HG03139 (cell line): Measurements from ENCODE around the gene DRC7.

Experiments
- ATAC-seq: cut with Tn5 transposase; IDR thresholded peaks from one replicate; pipeline ENCODE4 v1.9.1; 2021; ENCODE audit not compliant: unreplicated experiment

Gene DRC7

DNA sequence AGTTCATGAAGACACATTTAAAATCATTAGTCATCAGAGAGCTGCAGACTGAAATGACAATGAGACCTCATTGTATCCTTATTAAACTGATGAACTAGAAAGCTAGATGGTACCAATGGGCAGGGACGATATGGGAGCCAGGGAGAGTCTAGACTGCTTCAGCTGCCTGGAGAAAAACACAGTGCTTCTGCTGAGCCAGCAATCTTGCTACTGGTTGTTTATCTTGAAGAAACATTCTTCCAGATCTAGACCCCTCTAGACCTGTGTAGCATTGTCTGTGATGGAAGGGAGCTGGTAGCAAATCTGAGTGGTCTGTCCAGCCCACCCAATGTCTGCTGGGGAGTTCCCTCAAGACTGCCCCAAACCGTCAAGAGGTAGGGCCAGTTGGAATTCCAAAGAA is 2.0 kb upstream of the DRC7 start:
- ATAC-seq = no peak

DNA sequence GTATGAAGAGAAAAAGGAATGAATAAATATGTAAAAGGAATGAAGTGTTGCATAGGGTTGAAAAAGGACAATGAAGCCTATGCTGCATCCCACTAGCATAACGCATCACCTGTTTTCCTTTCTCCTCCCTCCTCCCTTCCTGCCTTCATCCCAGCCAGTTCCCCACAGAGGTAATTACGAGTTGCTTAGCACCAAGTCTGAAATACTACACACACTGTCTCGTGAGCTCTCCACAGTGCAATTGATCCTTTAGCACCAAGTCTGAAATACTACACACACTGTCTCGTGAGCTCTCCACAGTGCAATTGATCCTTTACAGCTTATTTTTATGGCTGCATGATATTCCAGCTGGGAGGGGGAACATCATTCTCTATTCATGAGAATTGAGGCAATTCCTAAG is 1.1 kb upstream of the DRC7 start:
- ATAC-seq = no peak

DNA sequence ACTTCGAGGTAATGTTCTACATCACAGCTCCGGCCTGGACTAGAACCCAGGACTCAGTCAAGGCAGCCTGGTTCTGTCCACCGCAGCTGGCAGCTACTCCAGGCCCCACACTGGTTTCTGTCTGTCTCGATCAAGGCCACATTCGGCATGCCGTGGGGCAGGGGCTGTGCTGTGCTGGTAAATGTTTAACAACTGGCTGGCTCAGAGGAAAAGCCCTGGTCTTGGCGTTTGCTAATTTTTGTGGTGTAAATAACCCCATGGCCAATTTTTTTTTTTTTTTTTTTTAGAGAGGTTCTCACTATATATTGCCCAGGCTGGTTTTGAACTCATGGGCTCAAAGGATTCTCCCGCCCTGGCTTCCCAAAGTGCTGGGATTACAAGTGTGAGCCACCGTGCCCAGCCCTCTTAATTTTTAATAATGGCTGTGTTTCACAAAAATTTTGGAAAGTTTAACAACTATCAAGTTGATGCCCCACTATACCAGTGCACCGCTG is 328 bp upstream of the DRC7 start:
- no peak for ATAC-seq

DNA sequence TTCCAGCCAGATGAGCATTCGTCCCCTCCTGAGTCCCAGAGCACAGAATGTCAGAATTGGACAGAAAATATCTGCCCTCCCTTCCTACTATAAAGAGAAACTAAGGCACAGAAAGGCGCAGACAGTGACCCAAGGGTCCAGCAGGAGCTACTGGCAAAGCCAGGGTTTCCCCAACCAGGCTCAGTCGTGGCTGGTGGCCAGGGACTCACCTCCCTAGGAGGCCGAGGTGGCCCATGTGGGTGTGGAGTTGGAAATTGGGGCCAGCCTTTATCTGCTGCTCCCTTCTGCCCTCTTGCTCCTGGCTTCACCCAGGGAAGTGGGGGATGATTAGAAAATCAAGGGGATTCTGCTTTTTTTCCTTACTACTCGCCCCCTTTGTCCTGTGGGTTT is 1.1 kb downstream of the DRC7 start:
- no peak for ATAC-seq

DNA sequence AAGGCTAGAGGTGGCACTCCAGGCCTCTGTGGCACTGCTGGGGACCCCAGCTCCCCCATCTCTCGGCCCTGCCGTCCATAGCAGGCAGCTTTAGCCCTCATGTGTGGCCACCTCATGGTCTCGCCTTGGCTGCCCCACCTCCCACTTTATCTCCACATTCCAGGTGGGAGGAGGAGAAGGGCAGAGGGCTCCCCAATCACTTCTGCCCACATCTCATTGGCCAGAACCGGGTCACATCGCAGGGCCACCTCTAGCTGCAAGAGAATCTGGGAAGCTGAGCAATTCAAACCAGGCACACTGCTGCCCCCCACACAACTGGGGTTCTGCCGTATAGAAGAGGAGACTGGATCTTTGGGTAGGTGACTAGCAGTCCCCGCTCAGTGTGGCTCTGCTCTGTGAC is 1.6 kb downstream of the DRC7 start:
- ATAC-seq = no peak

DNA sequence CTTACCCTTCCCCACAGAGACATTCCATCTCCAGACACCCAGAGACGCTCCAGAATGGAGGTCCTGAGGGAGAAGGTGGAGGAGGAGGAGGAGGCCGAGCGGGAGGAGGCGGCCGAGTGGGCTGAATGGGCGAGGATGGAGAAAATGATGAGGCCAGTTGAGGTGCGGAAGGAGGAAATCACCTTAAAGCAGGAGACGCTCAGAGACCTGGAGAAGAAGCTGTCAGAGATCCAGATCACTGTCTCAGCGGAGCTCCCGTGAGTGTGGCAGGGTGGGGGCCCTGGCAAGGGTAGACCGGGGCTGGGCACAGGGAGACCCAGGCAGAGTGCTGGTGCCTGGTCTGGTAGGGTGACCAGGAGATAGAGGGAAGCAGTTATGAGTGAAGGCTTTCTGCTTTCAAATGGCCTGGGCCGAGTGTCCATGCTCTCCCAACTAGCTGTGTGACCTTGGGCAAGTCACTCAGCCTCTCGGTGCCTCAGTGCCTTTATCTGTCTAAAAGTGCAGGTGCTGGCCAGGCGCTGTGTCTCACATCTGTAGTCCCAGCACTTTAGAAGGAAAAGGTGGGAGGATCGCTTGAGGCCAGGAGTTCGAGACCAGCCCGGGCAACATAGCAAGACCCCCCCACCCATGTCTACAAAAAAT is 3.4 kb downstream of the DRC7 start:
- ATAC-seq = no peak

DNA sequence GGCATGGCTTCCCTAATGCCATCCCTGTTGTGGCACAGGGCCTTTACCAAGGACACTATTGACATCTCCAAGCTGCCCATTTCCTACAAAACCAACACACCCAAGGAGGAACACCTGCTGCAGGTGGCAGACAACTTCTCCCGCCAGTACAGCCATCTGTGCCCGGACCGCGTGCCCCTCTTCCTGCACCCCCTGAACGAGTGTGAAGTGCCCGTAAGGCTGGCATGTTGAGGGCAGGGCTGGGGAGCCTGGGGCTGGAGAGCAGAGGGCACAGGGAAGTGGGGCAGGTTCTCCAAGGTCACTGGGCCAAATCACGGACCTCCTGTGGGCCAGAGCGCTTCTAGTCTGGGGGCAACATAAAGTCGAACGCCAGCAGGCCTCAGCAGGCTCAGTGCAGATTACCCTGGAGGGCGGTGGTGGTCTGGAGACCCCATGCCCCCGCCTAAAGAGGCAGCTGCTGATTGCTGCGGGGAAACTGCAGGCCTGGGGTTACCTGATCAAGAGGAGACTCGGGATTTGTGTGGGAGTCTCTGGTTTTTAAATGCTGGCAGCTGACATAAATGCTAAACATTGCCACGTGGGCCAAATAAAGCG is 4.3 kb downstream of the DRC7 start:
- no peak for ATAC-seq

DNA sequence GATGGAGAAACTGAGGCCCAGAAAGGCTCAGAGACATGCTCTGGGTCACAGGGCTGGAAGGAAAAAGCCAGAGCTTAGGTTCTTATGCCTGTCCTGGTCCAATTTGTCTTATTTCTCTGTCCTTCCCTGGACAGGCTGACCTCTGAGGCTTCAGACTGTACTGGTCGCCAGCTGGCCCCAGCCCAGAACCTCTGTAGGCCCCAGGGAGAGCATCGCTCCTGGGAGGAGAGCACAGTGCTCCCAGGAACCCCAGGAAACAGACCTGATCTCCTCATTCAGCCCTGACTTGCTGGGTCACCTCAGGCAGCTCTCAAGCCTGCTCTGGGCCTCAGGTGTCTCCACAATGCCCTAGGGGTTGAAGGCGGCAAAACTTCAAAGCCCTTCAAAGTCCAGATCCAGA is 4.9 kb downstream of the DRC7 start:
- ATAC-seq = no peak

DNA sequence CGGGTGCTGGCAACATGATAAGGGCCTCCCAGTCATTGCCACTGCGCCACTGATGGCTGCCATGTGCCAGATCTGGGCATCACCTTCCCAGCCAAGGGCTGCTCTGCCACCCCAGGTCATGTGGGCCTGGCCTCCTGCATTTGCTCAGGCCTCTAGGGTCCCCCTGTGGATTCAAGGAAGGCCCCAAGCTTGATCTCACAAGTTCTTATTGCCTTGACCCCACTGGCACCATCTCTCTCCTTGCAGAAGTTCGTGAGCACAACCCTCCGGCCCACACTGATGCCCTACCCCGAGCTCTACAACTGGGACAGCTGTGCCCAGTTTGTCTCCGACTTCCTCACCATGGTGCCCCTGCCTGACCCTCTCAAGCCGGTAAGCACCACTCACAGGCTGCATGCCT is 5.3 kb downstream of the DRC7 start:
- no peak for ATAC-seq

DNA sequence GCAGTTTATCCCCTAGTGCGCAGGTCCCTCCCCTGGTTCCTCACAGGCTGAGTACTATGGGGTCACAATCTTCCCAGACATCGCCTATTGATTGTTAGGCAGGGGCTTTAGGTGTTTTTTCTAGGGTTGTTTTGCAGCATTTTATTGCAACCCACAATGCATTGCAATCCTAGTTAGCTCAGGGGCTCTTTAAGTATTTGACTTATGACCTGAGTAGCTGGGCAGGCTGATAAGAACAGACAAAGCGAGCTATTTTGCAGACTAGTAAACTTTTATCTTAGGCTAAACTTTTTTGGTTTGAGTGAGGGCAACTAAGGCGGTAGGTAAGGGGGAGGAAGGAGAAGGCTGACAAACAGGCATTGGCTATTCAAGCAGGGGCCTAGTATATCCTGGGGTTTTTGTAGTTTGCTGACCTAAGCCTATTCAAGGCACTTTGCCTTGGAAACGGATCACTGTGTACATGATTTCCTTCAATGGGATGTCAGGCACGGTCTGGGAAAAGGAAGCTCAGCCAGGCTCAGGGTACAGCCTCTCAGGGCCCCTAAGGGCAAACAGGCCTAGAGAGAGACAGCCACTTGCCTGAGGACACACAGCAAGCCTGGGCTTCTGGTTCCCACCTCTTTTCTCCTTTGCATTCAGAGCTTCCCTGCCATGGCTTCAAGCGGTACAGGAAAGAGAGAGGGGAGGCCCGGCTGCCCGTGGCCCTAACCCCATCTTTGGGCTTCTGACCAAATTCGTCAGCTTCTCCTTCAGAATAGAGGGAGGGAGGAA is 6.4 kb downstream of the DRC7 start:
- ATAC-seq = no peak

DNA sequence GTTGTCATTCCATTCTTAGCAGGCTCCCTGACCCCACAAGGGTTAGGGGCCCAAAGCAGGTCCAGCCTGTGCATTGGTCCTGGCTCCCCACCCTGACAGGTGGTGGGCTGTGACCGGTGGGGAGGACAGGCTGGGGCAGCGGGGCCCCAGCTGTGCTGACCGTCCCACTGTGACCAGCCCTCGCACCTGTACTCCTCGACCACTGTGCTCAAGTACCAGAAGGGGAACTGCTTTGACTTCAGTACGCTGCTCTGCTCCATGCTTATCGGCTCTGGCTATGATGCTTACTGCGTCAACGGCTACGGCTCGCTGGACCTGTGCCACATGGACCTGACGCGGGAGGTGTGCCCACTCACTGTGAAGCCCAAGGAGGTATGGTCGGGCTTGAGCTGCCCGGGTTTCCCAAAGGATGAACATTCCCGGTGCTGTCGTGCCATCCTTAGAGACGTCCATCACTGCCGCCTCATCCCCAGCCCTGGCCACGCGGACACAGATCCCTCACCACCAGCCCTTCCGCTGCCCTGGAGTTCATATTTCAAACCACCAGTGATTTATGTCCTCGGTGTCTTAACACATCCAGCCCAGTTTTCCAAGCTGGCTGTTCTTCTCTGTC is 7.3 kb downstream of the DRC7 start:
- ATAC-seq = no peak

DNA sequence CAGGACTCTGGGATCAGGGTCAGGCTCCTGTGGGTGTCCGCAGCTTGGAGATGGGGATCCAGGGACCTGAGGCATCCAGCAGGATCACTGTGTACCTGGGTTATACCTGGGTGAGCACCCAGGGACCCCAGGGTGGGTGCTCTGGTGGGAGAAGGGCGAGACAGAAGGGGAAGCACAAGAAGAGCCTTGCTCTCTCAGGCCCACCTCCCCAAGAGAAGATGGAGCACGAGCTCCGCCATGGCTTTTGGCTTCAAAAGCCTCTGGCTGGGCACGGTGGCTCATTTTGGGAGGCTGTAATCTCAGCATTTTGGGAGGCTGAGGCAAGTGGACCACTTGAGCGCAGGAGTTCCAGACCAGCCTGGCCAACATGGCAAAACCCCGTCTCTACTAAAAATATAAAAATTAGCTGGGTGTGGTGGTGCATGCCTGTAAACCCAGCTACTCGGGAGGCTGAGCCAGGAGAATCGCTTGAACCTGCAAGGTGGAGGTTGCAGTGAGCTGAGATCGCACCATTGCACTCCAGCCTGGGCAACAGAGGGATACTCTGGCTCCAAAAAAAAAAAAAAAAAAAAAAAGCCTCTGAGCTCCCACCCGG is 8.9 kb downstream of the DRC7 start:
- ATAC-seq = no peak

DNA sequence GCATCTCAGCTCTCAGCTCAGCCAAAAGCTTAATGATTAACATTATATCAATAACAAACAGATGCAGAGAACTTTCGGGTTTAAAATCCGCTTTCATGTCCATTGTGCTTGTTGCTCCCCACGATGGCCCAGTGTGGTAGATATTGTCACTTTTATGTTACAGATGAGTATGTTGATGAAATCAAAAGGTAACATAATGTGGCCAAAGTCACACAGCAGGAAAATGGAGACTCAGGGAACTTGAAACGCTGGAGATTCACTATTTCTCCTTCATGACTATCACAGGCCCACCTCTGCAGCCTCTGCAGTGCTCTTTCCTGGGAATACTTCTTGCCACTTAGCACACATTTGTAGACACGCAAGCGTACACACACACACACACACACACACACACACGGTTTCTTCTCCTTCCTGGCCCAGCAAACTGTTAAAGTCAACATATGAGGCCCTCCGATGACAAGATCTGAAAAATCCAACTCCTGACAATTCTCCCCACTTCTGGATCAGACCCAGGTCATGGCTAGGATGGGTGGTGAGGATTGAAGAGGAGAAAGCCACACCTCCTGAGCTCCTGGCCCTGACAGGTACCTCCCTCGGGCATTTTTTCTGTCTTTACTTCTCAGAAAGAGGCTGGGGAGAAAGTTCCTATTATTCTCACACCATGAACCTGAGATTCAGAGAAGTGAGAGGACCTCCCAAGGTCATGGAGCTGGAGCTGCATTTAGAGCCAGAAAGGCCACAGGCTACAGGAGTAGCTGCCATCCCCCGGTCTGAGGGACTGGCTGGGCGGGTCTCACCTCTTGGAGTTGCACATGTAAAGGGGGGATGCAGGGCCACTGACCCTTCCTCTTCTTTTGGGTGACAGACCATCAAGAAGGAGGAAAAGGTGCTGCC is 9.7 kb downstream of the DRC7 start:
- no peak for ATAC-seq

DNA sequence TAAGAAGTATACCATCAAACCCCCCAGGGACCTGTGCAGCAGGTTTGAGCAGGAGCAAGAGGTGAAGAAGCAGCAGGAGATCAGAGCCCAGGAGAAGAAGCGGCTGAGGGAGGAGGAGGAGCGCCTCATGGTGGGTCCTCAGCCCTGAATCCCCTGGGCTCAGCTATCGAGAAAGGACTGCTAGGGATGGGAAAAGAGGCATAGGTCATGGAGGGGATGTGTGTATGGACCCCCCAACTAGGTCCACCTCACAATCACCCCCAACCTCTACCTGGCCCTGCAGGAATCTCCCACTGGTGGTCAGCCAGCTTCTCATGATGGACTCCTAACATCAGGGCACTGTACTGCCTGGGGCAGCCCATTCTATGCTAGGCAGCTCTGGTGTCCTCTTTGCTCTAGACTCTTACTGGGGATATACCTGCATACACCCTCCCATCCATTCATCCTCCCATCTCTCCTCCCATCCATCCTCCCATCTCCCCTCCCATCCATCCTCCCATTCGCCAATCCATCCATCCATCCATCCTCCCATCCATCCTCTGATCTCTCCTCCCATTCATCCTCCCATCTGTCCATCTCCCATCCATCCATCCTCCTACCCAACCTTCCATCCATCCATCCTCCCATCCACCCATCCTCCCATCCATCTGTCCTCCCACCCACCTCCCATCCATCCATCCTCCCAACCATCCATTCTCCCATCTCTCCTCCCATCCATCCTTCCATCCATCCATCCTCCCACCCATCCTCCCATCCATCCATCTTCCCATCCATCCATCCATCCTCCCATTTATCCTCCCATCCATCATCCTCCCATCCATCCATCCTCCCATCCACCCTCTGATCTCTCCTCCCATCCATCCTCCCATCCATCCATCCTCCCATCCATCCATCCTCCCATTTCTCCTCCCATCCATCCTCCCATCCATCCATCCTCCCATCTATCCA is 10.6 kb downstream of the DRC7 start:
- no peak for ATAC-seq

DNA sequence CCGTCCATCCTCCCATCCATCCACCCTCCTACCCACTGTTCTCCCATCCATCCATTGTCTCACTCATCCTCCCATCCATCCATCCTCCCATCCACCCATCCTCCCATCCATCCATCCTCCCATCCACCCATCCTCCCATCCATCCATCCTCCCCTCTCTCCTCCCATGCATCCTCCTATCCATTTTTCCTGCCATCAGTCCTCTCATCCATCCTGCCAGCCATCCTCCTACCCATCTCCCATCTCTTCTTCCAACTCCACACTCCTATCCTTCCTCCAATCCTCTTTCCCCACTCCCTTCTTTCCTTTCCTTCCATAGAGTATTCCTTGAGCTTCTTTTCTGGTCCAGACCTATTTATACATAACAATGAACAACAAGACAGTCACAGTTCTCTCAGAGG is 12.1 kb downstream of the DRC7 start:
- ATAC-seq = no peak

DNA sequence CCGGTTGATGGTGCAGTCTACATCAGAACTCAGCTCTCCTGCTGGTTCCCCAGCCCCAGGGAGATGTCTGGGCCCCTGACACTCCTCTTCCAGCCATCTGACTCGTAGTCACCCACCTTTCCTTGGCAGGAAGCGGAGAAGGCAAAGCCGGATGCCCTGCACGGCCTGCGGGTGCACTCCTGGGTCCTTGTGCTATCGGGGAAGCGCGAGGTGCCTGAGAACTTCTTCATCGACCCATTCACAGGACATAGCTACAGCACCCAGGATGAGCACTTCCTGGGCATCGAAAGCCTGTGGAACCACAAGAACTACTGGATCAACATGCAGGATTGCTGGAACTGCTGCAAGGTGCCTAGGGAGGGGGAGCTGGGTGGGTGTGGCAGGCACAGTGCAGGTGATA is 12.7 kb downstream of the DRC7 start:
- ATAC-seq = no peak

DNA sequence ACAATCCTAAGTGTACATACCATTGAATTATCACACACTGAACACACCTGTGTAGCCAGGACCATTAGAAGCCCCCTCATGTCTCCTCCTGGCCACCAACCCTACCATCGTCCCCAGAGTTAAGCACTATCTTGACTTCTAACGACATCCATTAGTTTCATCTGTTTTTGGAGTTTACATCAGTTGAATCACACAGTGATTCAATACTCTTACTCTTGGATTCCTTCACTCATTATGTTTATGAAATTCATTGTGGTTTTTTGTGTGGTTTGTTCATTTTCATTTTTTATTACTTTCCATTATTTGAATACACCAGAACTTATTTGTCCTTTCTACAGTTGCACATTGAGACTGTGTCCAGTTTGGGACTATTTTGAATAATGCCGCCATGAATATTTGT is 13.6 kb downstream of the DRC7 start:
- ATAC-seq = no peak

DNA sequence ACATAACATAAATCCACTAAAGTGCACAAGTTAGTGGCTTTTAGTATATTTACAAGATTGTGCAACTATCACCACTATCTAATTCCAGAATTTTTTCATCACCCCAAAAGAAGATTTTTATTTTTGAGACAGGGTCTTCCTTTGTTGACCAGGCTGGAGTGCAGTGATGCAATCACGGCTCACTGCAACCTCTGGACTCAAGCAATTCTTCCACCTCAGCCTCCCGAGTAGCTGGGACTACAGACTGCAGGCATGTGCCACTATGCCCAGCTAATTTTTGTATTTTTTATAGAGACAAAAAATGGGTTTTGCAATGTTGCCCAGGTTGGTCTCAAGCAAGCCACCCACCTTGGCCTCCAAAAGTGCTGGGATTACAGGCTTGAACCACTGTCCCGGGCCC is 15.1 kb downstream of the DRC7 start:
- no peak for ATAC-seq

DNA sequence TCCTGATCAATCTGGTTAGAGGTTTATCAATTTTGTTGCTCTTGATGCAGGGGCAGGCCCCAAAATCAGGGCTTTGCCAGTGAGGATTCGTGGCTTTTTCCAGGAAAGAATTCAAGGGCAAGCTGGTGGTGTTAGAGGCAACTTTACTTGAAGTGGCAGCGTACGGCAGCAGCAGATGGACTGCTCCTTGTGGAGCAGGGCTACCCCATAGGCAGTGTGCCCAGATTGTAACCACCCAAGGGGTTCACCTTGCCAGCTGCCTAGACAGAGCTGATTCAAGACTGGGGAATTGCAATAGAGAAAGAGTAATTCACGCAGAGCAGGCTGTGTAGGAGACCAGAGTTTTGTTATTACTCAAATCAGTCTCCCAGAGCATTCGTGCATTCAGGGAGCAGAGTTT is 16.7 kb downstream of the DRC7 start:
- ATAC-seq = no peak
